GM19452 (cell line): Measurements from ENCODE around the gene NIT2.
"Not testable (repeated sequence)": the region's sequence is repeated elsewhere in the genome, so short reads cannot be mapped to it uniquely, and the experiment has no call there.

Experiments
- ATAC-seq: cut with Tn5 transposase; IDR thresholded peaks from one replicate; pipeline ENCODE4 v1.9.1; 2021; ENCODE audit not compliant: unreplicated experiment

Gene NIT2

DNA sequence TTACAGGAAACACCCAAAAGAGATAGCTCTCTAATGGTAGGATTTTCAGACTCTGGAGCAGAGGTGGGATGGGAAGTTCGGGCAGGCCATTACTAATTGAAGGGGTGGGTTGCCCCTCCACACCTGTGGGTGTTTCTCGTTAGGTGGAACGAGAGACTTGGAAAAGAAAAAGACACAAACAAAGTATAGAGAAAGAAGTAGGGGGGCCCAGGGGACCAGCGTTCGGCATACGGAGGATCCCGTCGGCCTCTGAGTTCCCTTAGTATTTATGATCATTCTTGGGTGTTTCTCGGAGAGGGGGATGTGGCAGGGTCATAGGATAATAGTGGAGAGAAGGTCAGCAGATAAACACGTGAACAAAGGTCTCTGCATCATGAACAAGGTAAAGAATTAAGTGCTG, 1.7 kb downstream of the NIT2 start:
- ATAC-seq, result not testable (repeated sequence)

GRCh38 chr3:100338911-100339310, 4.4 kb downstream of the NIT2 start:
- no peak for ATAC-seq

DNA sequence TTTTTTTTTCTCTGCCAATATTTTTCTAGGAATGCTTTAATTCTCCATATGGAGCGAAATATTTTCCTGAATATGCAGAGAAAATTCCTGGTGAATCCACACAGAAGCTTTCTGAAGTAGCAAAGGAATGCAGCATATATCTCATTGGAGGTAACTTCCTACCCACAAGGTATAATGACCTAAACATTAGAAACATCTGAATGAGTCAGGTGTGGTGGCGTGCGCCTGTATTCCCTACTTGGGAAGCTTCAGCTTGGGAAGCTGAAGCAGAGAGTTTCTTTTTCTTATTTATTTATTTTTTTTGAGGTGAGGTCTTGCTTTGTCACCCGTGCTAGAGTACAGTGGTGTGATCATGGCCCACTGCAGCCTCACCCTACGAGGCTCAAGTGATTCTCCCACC, 5.2 kb downstream of the NIT2 start:
- no peak for ATAC-seq

DNA sequence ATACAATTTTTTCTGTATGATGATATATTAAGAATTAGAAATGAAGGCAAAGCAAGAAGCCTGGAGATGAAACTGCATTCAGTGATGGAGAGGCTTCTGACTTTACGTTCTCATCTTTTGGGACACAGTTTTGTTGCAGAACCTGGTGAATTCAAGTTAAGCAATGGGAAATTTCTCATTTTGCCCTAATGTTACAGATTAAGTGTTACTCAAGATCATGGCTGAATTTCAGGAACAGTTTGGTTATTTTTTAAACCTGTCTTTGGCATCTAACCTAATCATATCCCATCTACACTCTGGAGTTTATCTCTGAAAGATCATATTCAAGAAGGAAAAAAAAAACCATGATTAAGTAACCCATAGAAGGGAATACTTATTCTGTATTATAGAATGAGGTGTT, 6.0 kb downstream of the NIT2 start:
- ATAC-seq, result no peak

GRCh38 chr3:100348727-100349126, 14.2 kb downstream of the NIT2 start:
- ATAC-seq, result no peak

DNA sequence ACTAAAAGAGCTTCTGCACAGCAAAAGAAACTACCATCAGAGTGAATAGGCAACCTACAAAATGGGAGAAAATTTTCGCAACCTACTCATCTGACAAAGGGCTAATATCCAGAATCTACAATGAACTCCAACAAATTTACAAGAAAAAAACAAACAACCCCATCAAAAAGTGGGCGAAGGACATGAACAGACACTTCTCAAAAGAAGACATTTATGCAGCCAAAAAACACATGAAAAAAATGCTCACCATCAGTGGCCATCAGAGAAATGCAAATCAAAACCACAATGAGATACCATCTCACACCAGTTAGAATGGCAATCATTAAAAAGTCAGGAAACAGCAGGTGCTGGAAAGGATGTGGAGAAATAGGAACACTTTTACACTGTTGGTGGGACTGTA, 17.2 kb downstream of the NIT2 start:
- ATAC-seq, result not testable (repeated sequence)

DNA sequence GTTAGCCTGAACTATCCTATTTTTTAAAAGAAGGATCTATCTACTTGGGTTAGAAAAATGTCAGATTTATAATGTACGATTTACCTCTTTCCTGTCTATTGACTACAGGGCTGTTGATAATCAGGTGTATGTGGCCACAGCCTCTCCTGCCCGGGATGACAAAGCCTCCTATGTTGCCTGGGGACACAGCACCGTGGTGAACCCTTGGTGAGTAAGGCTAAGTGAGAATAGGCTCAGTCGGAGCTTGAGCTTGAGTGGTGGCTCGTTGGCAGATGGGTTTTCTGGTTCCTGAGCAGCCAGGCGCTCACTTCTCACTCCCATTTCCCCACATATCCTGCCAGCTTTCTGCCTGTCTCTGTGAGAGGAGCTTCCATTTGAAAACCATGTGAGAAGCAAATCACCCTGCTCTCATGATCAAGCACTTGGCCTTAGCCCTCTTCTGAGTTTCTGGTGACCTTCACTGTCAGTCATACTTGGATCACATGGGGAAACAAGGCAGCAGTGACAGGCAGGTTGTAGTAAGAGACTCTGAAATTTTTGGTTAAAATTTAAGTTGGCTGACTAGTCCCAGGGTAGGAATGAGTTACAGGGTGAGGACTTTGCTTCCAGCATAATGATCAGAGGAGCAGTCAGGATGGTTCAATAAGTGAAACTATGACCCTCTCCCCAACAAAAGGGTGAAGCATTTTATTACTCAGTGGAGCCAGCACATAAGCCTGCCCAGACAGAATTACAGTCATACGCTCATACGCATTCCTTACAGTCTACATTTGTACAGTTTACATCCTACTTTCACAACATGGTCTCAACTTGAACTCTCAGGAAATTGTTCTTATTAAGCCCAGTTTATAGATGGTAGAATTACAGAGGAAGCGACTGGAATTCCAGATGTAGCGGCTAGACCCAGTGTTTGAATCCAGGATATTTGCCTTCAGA, 18.0 kb downstream of the NIT2 start:
- no peak for ATAC-seq

GRCh38 chr3:100354850-100355249, 20.3 kb downstream of the NIT2 start:
- no peak for ATAC-seq

- ATAC-seq, result no peak
These were observed 23.9 kb downstream of the NIT2 start for GRCh38 chr3:100358413-100358812.

GRCh38 chr3:100359035-100359434, 24.5 kb downstream of the NIT2 start:
- ATAC-seq, result no peak

GRCh38 chr3:100360757-100361496, 26.4 kb downstream of the NIT2 start:
- no peak for ATAC-seq

GRCh38 chr3:100361897-100362296, 27.3 kb downstream of the NIT2 start:
- no peak for ATAC-seq

- no peak for ATAC-seq
These were observed 29.9 kb downstream of the NIT2 start for GRCh38 chr3:100364421-100364820.

DNA sequence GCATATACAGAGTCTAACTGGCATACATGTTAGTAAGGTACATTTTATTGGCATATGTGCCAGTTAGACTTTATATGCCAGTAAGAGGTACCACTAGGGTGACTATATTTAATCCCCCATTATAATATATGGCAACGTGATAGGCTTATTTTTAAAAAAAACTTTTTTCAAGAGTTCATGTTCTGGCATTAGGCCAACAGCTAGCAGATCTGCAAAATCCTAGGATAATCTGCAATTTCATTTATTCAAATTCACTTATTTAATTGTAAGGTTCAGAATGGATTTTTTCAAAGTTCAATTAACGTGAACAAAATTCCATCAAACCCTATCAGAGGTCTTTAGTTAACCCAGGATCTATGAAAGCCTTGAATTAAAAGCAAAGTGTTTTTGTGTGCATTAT, 31.9 kb downstream of the NIT2 start:
- no peak for ATAC-seq

- ATAC-seq, result no peak
These were observed 33.9 kb downstream of the NIT2 start for GRCh38 chr3:100368441-100368840.

- no peak for ATAC-seq
These were observed 36.2 kb downstream of the NIT2 start for GRCh38 chr3:100370756-100371155.

- no peak for ATAC-seq
These were observed 40.0 kb downstream of the NIT2 start for GRCh38 chr3:100374521-100374920.

GRCh38 chr3:100376301-100376700, 41.7 kb downstream of the NIT2 start:
- no peak for ATAC-seq

DNA sequence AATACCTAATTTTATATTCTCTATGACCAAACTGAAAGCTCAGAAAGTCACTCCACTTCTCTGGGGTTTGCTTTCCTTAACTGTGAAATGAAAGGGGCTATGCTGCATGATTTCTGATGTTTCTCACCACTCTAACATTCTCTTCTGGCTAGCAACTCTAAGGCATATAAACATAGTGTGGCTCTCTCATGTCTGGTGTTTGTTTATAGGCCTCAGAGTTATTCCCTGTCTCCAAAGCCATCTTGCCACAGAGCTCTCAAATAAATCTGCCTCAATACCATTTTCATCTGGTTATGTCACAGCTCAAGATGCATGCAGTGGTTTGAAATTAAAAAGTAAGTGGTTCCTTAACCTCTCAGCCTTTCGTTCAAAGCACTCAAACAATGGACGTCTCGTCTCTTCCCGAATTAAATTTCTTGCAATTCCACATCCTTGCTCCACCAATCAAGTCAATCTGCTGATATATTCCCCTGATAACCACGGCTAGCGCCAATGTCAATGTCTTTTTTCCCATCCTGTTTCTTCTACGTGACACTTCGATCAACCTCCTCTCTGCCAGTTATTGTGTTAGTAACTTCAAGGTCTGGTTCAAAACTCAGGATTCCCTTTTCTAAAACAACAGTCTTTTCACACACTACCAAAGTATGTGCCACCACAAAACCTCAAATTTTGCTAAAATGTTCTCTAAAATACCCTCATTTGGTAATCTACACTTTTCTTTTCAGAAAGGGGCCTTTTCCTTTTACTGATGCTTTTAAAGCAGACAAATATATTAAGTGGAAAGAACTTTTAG, 50.4 kb downstream of the NIT2 start:
- ATAC-seq, result no peak

DNA sequence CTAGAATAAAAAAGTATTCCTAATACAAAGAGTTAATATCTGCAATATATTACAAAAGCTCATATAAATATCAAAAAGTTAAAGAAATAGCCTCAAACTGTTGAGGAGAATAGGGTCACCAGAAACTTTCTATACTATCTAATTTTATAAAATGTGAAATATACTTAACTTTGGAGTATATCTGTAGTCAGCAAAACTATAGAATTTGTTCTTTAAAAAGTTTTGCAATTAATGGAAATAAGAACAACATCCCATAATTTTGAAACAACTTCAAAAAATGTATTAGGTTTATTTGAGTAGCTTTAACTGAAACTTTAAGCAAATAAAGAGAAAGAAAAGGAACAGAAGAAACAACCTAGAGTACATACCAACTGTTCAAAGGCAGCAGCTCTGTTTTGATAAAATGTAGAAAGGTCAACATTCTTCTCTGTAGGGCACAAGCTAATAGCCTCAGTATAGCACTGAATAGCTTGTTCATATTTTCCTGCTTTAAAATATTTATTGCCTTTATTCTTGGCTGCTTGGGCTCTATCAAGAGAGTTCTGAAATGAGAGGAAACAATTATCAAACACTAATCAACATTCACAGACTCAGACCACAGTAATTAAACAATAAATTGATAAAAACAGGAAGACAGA, 52.0 kb downstream of the NIT2 start:
- ATAC-seq, result no peak

DNA sequence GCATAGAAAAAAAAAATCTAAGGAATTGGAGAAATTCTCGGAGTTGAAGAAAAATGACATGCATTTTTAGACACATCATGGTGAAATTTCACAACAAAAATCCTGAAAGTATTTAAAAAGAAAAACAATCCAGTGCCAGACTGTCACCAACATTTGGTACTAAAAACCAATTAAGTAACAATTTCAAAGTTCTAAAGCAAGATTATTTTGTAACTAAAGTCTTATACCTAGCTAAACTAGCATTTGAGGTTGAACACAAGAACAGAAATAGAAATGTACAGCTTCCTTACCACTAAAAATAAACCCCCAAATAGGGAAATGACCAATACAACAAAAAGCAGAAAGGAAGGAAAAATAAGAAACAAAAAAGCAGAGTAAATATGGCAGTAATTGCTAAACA, 54.5 kb downstream of the NIT2 start:
- ATAC-seq, result no peak
